SJCRH30 (cell line): ENCODE measurements around the gene OVOL3. TPM values are rescaled to one million over a fixed set of nuclear protein-coding genes. Genes with fewer than 3 reads are reported as not detected.
A peak's percentile ranks its signal among the peaks of the same experiment; 100 is the strongest.
"Not testable (repeated sequence)": the region's sequence is repeated elsewhere in the genome, so short reads cannot be mapped to it uniquely, and the experiment has no call there.

Experiments
- DNase-seq, 2 experiments: peaks; one replicate each; pipeline ENCODE4 v3.0.0-alpha.2; 2015 to 2020
- H3K27ac ChIP-seq: fragments of 250-450 bp; sonication (Bioruptor Pico); 2 replicates; pipeline ENCODE4 v1.5.1; 2020; ENCODE audit warnings: mild to moderate bottlenecking, moderate library complexity
- H3K27me3 ChIP-seq: fragments of 250-450 bp; sonication (Bioruptor Pico); 2 replicates; pipeline ENCODE4 v1.5.1; 2020; ENCODE audit warnings: mild to moderate bottlenecking, moderate library complexity
- H3K36me3 ChIP-seq: fragments of 250-450 bp; sonication (Bioruptor Pico); 2 replicates; pipeline ENCODE4 v1.5.1; 2020; ENCODE audit warnings: mild to moderate bottlenecking, moderate library complexity
- H3K4me1 ChIP-seq: fragments of 250-450 bp; sonication (Bioruptor Pico); 2 replicates; pipeline ENCODE4 v1.5.1; 2020; ENCODE audit warnings: mild to moderate bottlenecking, moderate library complexity
- H3K4me3 ChIP-seq: fragments of 250-450 bp; sonication (Bioruptor Pico); 2 replicates; pipeline ENCODE4 v1.5.1; 2020; ENCODE audit warnings: mild to moderate bottlenecking, moderate library complexity
- H3K9me3 ChIP-seq: fragments of 250-450 bp; sonication (Bioruptor Pico); replicated peaks from 2 replicates; pipeline ENCODE4 v1.5.1; 2020; ENCODE audit warnings: mild to moderate bottlenecking, moderate library complexity
- total RNA-seq: library from RNA; depleted of rRNA; stranded (reverse); fragments of >200 nt; shearing (Covaris generic); gene quantifications from 2 replicates; pipeline ENCODE4 v1.2.3, GENCODE V29; 2014; rRNA removed

OVOL3 gene
- total RNA-seq: 0.79 and 1.4 TPM in 2 replicates

DNA sequence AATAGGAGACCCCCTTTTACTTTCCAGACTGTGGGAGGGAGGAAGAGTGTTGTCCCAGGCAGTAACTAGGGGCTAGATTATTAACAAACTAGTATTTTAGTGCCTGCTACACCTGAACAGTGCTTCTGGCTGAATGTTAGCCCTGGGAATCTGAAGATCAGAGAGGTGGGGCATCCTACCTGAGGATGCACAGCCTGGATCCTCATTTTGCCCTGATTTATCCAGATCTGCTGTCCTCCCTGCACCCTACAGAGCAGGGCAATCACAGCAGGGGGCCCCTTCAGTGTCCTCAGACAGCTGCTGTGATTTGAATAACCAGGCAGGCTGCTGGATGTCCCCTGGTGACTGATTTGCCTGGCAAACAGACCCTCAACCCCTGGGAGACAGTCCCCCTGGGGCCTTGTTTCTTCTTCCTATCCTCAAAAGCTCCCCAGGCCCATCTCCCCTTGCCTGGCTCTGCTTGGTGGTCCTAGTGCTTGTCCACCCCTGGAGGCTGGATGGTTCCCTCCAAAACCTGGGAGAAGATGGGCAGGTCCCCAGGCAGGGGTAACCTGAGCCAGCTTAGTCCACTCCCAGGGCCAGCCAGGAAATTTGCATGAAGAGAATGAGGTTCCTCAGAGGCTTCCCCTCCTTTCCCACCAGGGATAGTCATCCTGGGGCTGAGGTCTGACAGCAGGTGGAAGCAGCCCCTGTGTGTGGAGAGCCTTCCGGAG is at the start of gene OVOL3:
Gene OVOL3 (plus strand): TSS at position 657 of the 713 bp plus-strand sequence. CDS start 60 bp downstream, outside the sequence.
- peak; percentile 91 to 94 for DNase-seq
- Histone ChIP-seq H3K4me3 (peak within 1 kb of the TSS; percentile 18), H3K4me1 (peaks cover 26% of the 10 kb centered on the region), H3K9me3 (no peaks in the 10 kb centered on the region), H3K27me3 (no peaks in the 10 kb centered on the region), H3K27ac (peak within 1 kb of the TSS; percentile 91), H3K36me3 (peaks cover 13% of the 10 kb centered on the region)

DNA sequence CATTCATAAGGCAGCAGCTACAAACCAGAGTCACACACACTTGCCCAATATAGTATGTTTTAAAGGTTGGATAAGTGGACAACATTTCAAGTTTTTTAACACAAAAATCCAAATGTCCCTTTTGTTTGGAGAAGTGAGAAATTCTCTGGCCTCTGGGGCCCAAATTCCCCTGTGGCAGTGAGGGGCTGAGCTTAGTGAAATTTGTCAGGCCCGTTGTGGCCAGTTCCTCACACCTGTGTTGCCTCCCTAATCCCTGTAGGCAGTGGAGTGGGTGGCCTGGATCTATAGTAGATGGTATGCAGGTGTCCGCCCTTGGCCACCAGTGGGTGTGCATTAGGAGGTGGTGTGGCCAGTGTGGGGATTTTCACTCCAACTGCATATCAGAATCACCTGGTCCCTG is 49.6 kb upstream of the OVOL3 start:
- H3K4me1 ChIP-seq: no peaks in the 10 kb centered on the region
- H3K9me3 ChIP-seq: no peaks in the 10 kb centered on the region
- H3K4me3 ChIP-seq: no peak overlapping the region
- H3K27ac ChIP-seq: no peak overlapping the region
- no peaks in the 10 kb centered on the region for H3K27me3 ChIP-seq
- DNase-seq: no peak
- H3K36me3 ChIP-seq: peaks cover 79% of the 10 kb centered on the region

- H3K36me3 ChIP-seq: peaks cover 80% of the 10 kb centered on the region
- DNase-seq: no peak
- no peaks in the 10 kb centered on the region for H3K4me1 ChIP-seq
- no peak overlapping the region for H3K4me3 ChIP-seq
- H3K27me3 ChIP-seq: no peaks in the 10 kb centered on the region
- no peak overlapping the region for H3K27ac ChIP-seq
- no peaks in the 10 kb centered on the region for H3K9me3 ChIP-seq
Measured at GRCh38 chr19:36064826-36065225, 46.1 kb upstream of the OVOL3 start.

DNA sequence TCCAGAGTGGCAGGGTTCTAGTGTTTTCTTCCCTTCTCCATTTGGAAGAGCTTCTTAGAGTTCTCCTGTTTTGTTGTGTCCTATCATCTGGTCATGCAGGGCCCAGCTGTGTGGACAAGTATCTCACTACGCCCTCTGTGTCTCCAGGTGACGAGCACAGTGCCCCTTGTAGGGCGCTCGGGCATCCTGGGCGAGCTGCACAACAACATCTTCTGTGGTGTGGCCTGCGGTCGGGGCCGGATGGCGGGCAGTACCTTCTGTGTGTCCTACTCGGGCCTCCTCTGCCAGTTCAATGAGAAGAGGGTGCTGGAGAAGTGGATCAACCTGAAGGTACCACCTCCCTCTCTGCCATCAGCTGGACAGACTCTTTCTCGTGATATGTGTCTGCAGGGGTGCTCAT is 43.3 kb upstream of the OVOL3 start:
- Histone ChIP-seq H3K4me3 (no peak overlapping the region), H3K36me3 (peaks cover 79% of the 10 kb centered on the region), H3K27me3 (no peaks in the 10 kb centered on the region), H3K4me1 (no peaks in the 10 kb centered on the region), H3K9me3 (no peaks in the 10 kb centered on the region), H3K27ac (no peak overlapping the region)
- no peak for DNase-seq

GRCh38 chr19:36068810-36069499 is 42.0 kb upstream of the OVOL3 start:
- not testable (repeated sequence) for DNase-seq, H3K4me3 ChIP-seq, H3K27ac ChIP-seq, H3K27me3 ChIP-seq, H3K4me1 ChIP-seq, H3K9me3 ChIP-seq
- peaks cover 78% of the 10 kb centered on the region for H3K36me3 ChIP-seq

GRCh38 chr19:36072081-36072480 is 38.9 kb upstream of the OVOL3 start:
- no peak for DNase-seq
- H3K9me3 ChIP-seq: no peaks in the 10 kb centered on the region
- no peak overlapping the region for H3K27ac ChIP-seq
- peaks cover 76% of the 10 kb centered on the region for H3K36me3 ChIP-seq
- no peaks in the 10 kb centered on the region for H3K27me3 ChIP-seq
- no peaks in the 10 kb centered on the region for H3K4me1 ChIP-seq
- no peak overlapping the region for H3K4me3 ChIP-seq

DNA sequence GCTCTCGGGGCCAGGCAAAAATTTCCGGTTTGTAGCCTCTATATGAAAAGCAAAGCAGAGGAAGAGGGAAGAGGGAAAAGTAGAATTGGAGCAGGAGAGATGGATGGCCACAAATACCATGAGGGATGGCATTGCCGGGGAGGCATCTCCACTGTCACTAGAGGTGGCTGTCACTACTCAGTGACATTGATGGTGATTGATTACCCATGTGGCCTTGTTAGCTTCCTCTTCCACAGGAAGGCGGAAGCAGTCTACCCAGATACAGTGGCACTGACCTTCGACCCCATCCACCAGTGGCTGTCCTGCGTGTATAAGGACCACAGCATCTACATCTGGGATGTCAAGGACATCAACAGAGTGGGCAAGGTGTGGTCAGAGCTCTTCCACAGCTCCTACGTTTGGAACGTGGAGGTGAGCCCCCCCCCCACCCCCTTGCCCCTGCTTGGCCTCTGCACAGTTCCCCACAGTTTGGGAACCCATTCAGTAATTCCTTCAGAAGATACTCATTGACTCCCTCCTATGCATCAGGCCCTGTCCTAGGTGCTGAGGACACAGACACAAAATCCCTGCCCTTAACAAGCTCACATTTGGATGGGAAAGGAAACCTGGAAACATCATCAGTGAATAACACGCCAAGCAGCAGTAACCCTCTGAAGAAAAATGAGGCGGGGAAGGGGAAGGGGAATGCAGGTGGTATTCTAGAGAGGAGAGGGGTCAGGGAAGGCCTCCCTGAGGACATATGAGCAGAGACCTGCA is 37.6 kb upstream of the OVOL3 start:
- Histone ChIP-seq H3K27ac (no peak overlapping the region), H3K27me3 (no peaks in the 10 kb centered on the region), H3K36me3 (peaks cover 69% of the 10 kb centered on the region), H3K9me3 (no peaks in the 10 kb centered on the region), H3K4me1 (no peaks in the 10 kb centered on the region), H3K4me3 (no peak overlapping the region)
- no peak for DNase-seq

- Histone ChIP-seq H3K4me1 (no peaks in the 10 kb centered on the region), H3K4me3 (no peak overlapping the region), H3K9me3 (no peaks in the 10 kb centered on the region), H3K36me3 (peaks cover 70% of the 10 kb centered on the region), H3K27me3 (no peaks in the 10 kb centered on the region), H3K27ac (no peak overlapping the region)
- DNase-seq: no peak
Measured at GRCh38 chr19:36079389-36079945, 31.5 kb upstream of the OVOL3 start.

DNA sequence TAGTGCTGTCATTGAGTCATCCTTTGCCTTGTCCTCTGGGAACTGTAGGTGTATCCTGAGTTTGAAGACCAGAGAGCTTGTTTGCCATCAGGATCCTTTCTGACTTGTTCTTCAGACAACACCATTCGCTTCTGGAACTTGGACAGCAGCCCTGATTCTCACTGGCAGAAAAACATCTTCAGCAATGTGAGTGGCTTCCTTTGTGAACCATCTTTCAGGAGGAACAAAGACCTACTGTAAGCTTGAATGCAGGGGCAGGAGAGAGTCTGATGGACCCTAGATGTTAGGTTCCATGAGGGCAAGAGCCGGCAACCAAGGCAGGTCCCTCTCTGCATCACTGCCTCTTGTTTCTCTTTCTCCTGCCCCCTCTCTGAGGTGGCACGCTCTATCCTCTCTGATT is 29.6 kb upstream of the OVOL3 start:
- Histone ChIP-seq H3K4me3 (no peak overlapping the region), H3K36me3 (peaks cover 72% of the 10 kb centered on the region), H3K9me3 (no peaks in the 10 kb centered on the region), H3K4me1 (no peaks in the 10 kb centered on the region), H3K27ac (no peak overlapping the region), H3K27me3 (no peaks in the 10 kb centered on the region)
- no peak for DNase-seq

DNA sequence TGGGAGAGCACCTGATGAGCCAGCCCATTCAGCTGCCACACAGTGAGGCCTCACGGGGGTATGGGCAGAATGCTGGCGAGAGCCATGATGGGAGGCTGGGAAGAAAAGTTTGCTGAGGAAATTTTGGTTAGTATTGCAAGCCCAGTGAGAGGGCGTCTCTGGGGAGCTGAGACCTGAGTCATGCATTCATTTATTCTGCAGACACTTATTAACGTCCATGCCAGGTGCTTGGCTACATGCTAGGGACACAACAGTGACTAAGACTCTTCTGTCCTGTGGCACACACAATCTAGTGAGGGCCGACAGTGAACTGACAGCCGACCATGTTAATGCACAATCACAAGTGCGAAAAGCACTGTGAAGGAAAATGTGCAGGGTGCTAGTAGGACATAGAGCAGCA is 29.0 kb upstream of the OVOL3 start:
- H3K27ac ChIP-seq: no peak overlapping the region
- H3K4me3 ChIP-seq: no peak overlapping the region
- H3K9me3 ChIP-seq: no peaks in the 10 kb centered on the region
- H3K36me3 ChIP-seq: peaks cover 73% of the 10 kb centered on the region
- H3K27me3 ChIP-seq: no peaks in the 10 kb centered on the region
- no peak for DNase-seq
- no peaks in the 10 kb centered on the region for H3K4me1 ChIP-seq

DNA sequence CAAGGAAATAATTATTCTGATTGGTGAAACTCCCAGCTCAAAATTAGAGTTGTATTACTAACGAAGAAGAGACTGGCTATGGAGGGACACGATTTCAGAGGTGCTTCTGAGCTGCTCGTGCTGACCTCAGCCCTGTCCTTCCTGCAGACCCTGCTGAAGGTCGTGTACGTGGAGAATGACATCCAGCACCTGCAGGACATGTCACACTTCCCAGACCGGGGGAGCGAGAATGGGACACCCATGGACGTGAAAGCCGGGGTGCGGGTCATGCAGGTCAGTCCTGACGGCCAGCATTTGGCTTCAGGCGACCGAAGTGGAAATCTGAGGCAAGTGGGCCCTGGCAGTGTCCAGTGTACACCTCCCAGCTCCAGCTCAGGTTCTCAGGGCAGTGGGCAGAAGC is 28.0 kb upstream of the OVOL3 start:
- H3K9me3 ChIP-seq: no peaks in the 10 kb centered on the region

DNA sequence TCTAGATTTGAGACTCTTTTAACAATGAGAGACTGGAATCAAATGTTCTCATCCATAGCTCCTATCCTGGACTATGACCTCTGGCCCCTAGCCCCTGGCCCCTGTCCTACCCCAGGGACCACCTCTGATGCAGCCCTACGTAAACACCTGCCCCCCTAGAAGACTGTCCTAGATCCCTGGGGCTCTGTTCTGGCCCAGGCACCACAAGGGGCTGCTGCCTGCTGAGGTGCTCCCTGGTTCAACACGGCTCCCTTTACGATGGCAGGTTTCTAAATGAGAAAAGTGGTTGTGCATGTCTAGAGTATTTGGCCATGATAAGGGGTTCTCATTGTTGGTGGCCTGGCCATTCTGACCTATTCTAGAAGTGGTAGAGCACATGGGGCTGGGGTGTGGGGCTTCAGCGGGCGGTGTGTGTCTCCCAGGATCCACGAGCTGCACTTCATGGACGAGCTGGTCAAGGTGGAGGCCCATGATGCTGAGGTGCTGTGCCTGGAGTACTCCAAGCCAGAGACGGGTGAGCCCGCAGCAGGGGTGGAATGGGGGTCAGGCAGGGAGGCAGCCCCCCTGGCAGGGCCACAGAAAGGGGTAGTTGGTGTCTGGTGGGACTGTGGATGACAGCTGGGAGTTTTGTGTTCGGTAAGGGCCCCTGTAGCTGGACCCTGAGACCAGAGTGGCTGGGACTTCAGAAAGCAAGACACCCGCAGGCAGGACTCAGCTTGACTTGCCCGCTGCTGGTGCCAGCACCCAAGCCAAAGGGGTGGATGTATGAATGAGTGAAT is 26.5 kb upstream of the OVOL3 start:
- no peak overlapping the region for H3K4me3 ChIP-seq
- no peak for DNase-seq
- no peaks in the 10 kb centered on the region for H3K4me1 ChIP-seq
- H3K27ac ChIP-seq: no peak overlapping the region
- no peaks in the 10 kb centered on the region for H3K9me3 ChIP-seq
- H3K36me3 ChIP-seq: peaks cover 85% of the 10 kb centered on the region
- no peaks in the 10 kb centered on the region for H3K27me3 ChIP-seq

More for the DNA sequence above, 28.0 kb upstream of the OVOL3 start:
- Histone ChIP-seq H3K4me3 (no peak overlapping the region), H3K4me1 (no peaks in the 10 kb centered on the region), H3K27ac (no peak overlapping the region), H3K36me3 (peaks cover 77% of the 10 kb centered on the region), H3K27me3 (no peaks in the 10 kb centered on the region)
- no peak for DNase-seq

DNA sequence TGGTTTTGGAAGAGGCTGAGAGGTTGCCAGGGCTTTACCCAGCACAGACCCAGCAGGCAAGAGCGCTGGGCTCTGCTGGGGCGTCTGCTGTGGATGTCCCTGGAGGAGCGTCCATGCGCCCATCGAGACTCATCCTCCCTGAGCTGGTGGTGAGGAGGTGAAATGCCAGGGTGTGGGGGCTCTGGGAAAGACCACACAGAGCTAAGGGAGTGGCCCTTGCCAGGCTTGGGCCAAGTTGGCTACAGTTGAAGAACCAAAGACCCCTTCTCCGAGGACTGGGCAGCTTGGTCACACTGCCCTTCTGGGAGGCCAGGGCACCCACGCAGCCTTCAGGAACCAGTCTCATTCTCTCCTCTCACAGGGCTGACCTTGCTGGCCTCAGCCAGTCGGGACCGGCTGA is 24.6 kb upstream of the OVOL3 start:
- H3K4me3 ChIP-seq: no peak overlapping the region
- H3K27me3 ChIP-seq: no peaks in the 10 kb centered on the region
- H3K27ac ChIP-seq: no peak overlapping the region
- H3K4me1 ChIP-seq: no peaks in the 10 kb centered on the region
- H3K9me3 ChIP-seq: no peaks in the 10 kb centered on the region
- no peak for DNase-seq
- peaks cover 86% of the 10 kb centered on the region for H3K36me3 ChIP-seq

GRCh38 chr19:36089847-36090246 is 21.1 kb upstream of the OVOL3 start:
- H3K4me3 ChIP-seq: no peak overlapping the region
- no peak for DNase-seq
- no peaks in the 10 kb centered on the region for H3K9me3 ChIP-seq
- H3K4me1 ChIP-seq: no peaks in the 10 kb centered on the region
- no peak overlapping the region for H3K27ac ChIP-seq
- H3K36me3 ChIP-seq: peaks cover 87% of the 10 kb centered on the region
- H3K27me3 ChIP-seq: no peaks in the 10 kb centered on the region
